Body of pancreas (tissue), 4 donors: ENCODE data around the gene HSFX4. TPM values are rescaled to one million over a fixed set of nuclear protein-coding genes. Genes with fewer than 3 reads are reported as not detected.

ENCODE experiments used
- ATAC-seq: fragments of 150-250 bp; one replicate; pipeline ENCODE4 v1.9.1; 2016
- DNase-seq, 4 donors: peaks; one replicate each; pipeline ENCODE4 v3.0.0-alpha.2; 2019
- H3K27ac ChIP-seq, 4 donors: fragments of 200-600 bp; sonication (generic); 1 replicate in 3 of 4; 2 replicates in 1 of 4; pipeline versions ENCODE4 v1.5.1 to v1.6.1; 2016 to 2019; ENCODE audit warnings: mild to moderate bottlenecking in 1 of 4, mixed read lengths in 1 of 4, moderate library complexity in 1 of 4
- H3K27me3 ChIP-seq, 2 donors: fragments of 200-600 bp; sonication (generic); one replicate each; pipeline ENCODE4 v1.6.0; 2016; ENCODE audit warnings: mild to moderate bottlenecking in 1 of 2
- H3K36me3 ChIP-seq, 2 donors: fragments of 200-600 bp; sonication (generic); replicated peaks in 1 of 2; 2 replicates each; pipeline ENCODE4 v1.5.1; 2016; ENCODE audit warnings: low read depth in 2 of 2; ENCODE audit not compliant: insufficient read depth in 1 of 2
- H3K4me1 ChIP-seq: fragments of 200-600 bp; sonication (generic); one replicate; pipeline ENCODE4 v1.6.0; 2016
- H3K4me3 ChIP-seq, 2 donors: fragments of 200-600 bp; sonication (generic); 1 replicate in 1 of 2; 2 replicates in 1 of 2; pipeline ENCODE4 v1.5.1; 2016 to 2019
- H3K9me3 ChIP-seq, 3 donors: fragments of 200-600 bp; sonication (generic); 1 replicate in 2 of 3; 2 replicates in 1 of 3; pipeline ENCODE4 v1.5.1; 2016
- CTCF ChIP-seq, 7 experiments: fragments of 450-650 bp in 4 of 7; fragments of 200-600 bp in 3 of 7; sonication (generic) in 3 of 7; IDR thresholded peaks; one replicate each; pipeline ENCODE4 v1.5.1; 2016 to 2019; ENCODE audit warnings: antibody characterized with exemption in 7 of 7
- POLR2A ChIP-seq, 3 donors: fragments of 450-650 bp; IDR thresholded peaks; one replicate each; pipeline ENCODE4 v1.6.1; 2016; ENCODE audit warnings: antibody characterized with exemption in 3 of 3, mild to moderate bottlenecking in 2 of 3
- WGBS, 2 donors: methylation state at CpG; one replicate each; pipeline ENCODE4 v1.1.5; 2017; 5-methylcytosine and 5-hydroxymethylcytosine counted together
- intact Hi-C: fragments of 100-400 bp; cut with DNase I; formaldehyde crosslinking; loops from one replicate; pipeline ENCODE4 v1.15.1; 2023
- total RNA-seq, 2 donors: library from RNA; depleted of rRNA; stranded (reverse); fragments of >200 nt; gene quantifications; one replicate each; pipeline ENCODE4 v1.1.0, GENCODE V29; 2016

The HSFX4 gene
- total RNA-seq, 2 donors from 2014 or later, result not detected

- peak overlapping the region; percentile 30 to 51 for H3K4me3 ChIP-seq
These were observed 8.6 kb downstream of the HSFX4 start for GRCh38 chrX:149937871-149938426.

GRCh38 chrX:149938427-149938880, 9.1 kb downstream of the HSFX4 start, which contains the start of gene EOLA2:
Gene EOLA2 (minus strand): TSS chrX:149938491. CDS start chrX:149933874, 4,617 bp downstream.
- H3K27ac ChIP-seq, result peak within 1 kb of the TSS; percentile 93 to 95 (median 95)

More at GRCh38 chrX:149937871-149938426, 8.6 kb downstream of the HSFX4 start:
- 0% methylated on average over 10 to 26 of the region's 46 CpGs for WGBS, 2 donors
- DNase-seq, result peak in 3 of 4 donors; percentile 16 to 28 (median 23)
- no peaks in the 10 kb centered on the region for H3K27me3 ChIP-seq
- H3K36me3 ChIP-seq, result no peaks in the 10 kb centered on the region
- no peak for ATAC-seq
- intact Hi-C loops, result no loop called here
- no peaks in the 10 kb centered on the region for H3K9me3 ChIP-seq
- H3K4me1 ChIP-seq, result peaks cover 9% of the 10 kb centered on the region
- H3K27ac ChIP-seq, result peak overlapping the region; percentile 66 to 95 (median 93)
- TF ChIP-seq CTCF (IDR thresholded peaks at IDR 0.05), result no peak
- no peak for TF ChIP-seq POLR2A (IDR thresholded peaks at IDR 0.05)

GRCh38 chrX:149938881-149939654, 9.7 kb downstream of the HSFX4 start:
- 3 to 5% methylated on average over 8 to 10 of the region's 50 CpGs for WGBS, 2 donors
- no peaks in the 10 kb centered on the region for H3K9me3 ChIP-seq
- no peak for TF ChIP-seq CTCF (IDR thresholded peaks at IDR 0.05)
- no peak for TF ChIP-seq POLR2A (IDR thresholded peaks at IDR 0.05)

More at GRCh38 chrX:149938427-149938880, 9.1 kb downstream of the HSFX4 start, which contains the start of gene EOLA2:
- H3K27me3 ChIP-seq, result no peaks in the 10 kb centered on the region
- DNase-seq (peak; percentile 93 to 97 (median 95)), ATAC-seq (peak; percentile 62)
- WGBS, 2 donors, result 0% methylated on average over 2 to 6 of the region's 39 CpGs
- H3K4me1 ChIP-seq, result peaks cover 9% of the 10 kb centered on the region
- H3K36me3 ChIP-seq, result no peaks in the 10 kb centered on the region
- no peaks in the 10 kb centered on the region for H3K9me3 ChIP-seq
- intact Hi-C loops, result no loop called here
- TF ChIP-seq CTCF (IDR thresholded peaks at IDR 0.05) (peak; percentile 23 to 88 (median 75)), POLR2A (IDR thresholded peaks at IDR 0.05) (peak; percentile 68 to 85 (median 73))
- H3K4me3 ChIP-seq, result peak within 1 kb of the TSS; percentile 30 to 51

GRCh38 chrX:149939655-149939904, 10.2 kb downstream of the HSFX4 start:
- Histone ChIP-seq H3K36me3 (no peaks in the 10 kb centered on the region), H3K4me3 (peak overlapping the region in 1 of 2 donors; percentile 11), H3K4me1 (peaks cover 9% of the 10 kb centered on the region), H3K27ac (peak overlapping the region; percentile 93 to 95 (median 95)), H3K9me3 (no peaks in the 10 kb centered on the region), H3K27me3 (no peaks in the 10 kb centered on the region)
- DNase-seq (no peak), ATAC-seq (no peak)
- 0 to 6% methylated on average over 3 to 6 of the region's 17 CpGs for WGBS, 2 donors
- intact Hi-C loops, result no loop called here
- TF ChIP-seq POLR2A (IDR thresholded peaks at IDR 0.05) (no peak), CTCF (IDR thresholded peaks at IDR 0.05) (no peak)

More at GRCh38 chrX:149938881-149939654, 9.7 kb downstream of the HSFX4 start:
- intact Hi-C loops, result no loop called here
- Histone ChIP-seq H3K27me3 (no peaks in the 10 kb centered on the region), H3K27ac (peak overlapping the region; percentile 93 to 95 (median 95)), H3K4me1 (peaks cover 9% of the 10 kb centered on the region), H3K36me3 (no peaks in the 10 kb centered on the region), H3K4me3 (no peak overlapping the region)
- DNase-seq, result peak; percentile 95 to 97 (median 96)
- peak; percentile 48 for ATAC-seq
